ENCODE data around the gene SARM1. TPM values are rescaled to one million over a fixed set of nuclear protein-coding genes. Genes with fewer than 3 reads are reported as not detected.

SARM1 gene
- total and polyA plus RNA-seq, 2 of the 13 experiments (the other 11 are each of a cell fraction or from before 2014, with no cell fraction given): 0.73 to 0.86 TPM

GRCh38 chr17:28357061-28357900, 14.2 kb upstream of the SARM1 start, which contains the start of gene POLDIP2 (continued):
- TF ChIP-seq ZNF362 (CRISPR knock-in tag; IDR thresholded peaks at IDR 0.05; ENCODE audit: borderline replicate concordance): no peak; the same call in 1 of the 2 replicates
- no peak for TF ChIP-seq CENPBD1 (CRISPR knock-in tag; IDR thresholded peaks at IDR 0.05; ENCODE audit: borderline replicate concordance, low read depth)
- no peak for TF ChIP-seq ZNF3 (CRISPR knock-in tag; IDR thresholded peaks at IDR 0.05)
- no peak for TF ChIP-seq HHEX (CRISPR knock-in tag; IDR thresholded peaks at IDR 0.05)
- peak; percentile 53; the same call in 1 of the 2 replicates for TF ChIP-seq ZBTB21 (CRISPR knock-in tag; IDR thresholded peaks at IDR 0.05)
- no peak for TF ChIP-seq MLX (CRISPR knock-in tag; IDR thresholded peaks at IDR 0.05)
- TF ChIP-seq ZFX (CRISPR knock-in tag; IDR thresholded peaks at IDR 0.05; ENCODE audit: low read depth): peak; percentile 91
- no peak; the same call in 1 of the 2 replicates for TF ChIP-seq ZNF891 (CRISPR knock-in tag; IDR thresholded peaks at IDR 0.05)
- TF ChIP-seq NONO (IDR thresholded peaks at IDR 0.05): no peak
- TF ChIP-seq NONO (CRISPR knock-in tag; conservative IDR thresholded peaks at IDR 0.05): peak; percentile 89
- TF ChIP-seq NFE2L1 (CRISPR knock-in tag; IDR thresholded peaks at IDR 0.05; ENCODE audit: borderline replicate concordance): no peak; the same call in 1 of the 2 replicates
- TF ChIP-seq, protein P1, sequence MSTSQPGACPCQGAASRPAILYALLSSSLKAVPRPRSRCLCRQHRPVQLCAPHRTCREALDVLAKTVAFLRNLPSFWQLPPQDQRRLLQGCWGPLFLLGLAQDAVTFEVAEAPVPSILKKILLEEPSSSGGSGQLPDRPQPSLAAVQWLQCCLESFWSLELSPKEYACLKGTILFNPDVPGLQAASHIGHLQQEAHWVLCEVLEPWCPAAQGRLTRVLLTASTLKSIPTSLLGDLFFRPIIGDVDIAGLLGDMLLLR (CRISPR knock-in tag; IDR thresholded peaks at IDR 0.05): no peak
- TF ChIP-seq ATF1 (CRISPR knock-in tag; IDR thresholded peaks at IDR 0.05): peak; percentile 75
- TF ChIP-seq SAFB2 (CRISPR knock-in tag; IDR thresholded peaks at IDR 0.05; ENCODE audit: borderline replicate concordance, low read depth): no peak; the same call in 1 of the 2 replicates
- TF ChIP-seq ZNF737 (CRISPR knock-in tag; IDR thresholded peaks at IDR 0.05; ENCODE audit: borderline replicate concordance): no peak
- peak; percentile 52; the same call in 1 of the 2 replicates for TF ChIP-seq TFDP2 (CRISPR knock-in tag; IDR thresholded peaks at IDR 0.05)
- TF ChIP-seq, protein P2, sequence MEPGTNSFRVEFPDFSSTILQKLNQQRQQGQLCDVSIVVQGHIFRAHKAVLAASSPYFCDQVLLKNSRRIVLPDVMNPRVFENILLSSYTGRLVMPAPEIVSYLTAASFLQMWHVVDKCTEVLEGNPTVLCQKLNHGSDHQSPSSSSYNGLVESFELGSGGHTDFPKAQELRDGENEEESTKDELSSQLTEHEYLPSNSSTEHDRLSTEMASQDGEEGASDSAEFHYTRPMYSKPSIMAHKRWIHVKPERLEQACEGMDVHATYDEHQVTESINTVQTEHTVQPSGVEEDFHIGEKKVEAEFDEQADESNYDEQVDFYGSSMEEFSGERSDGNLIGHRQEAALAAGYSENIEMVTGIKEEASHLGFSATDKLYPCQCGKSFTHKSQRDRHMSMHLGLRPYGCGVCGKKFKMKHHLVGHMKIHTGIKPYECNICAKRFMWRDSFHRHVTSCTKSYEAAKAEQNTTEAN (CRISPR knock-in tag; conservative IDR thresholded peaks at IDR 0.05): peak; percentile 25; the same call in 1 of the 2 replicates
- TF ChIP-seq ZNF121 (CRISPR knock-in tag; IDR thresholded peaks at IDR 0.05): peak; percentile 77
- TF ChIP-seq ZFP90 (CRISPR knock-in tag; IDR thresholded peaks at IDR 0.05; ENCODE audit: borderline replicate concordance): peak; percentile 73; the same call in 1 of the 2 replicates
- peak; percentile 11; the same call in 1 of the 2 replicates for TF ChIP-seq HIVEP1 (CRISPR knock-in tag; IDR thresholded peaks at IDR 0.05)
- no peak for TF ChIP-seq CHD4 (IDR thresholded peaks at IDR 0.05; ENCODE audit: borderline replicate concordance, low read length)
- TF ChIP-seq BATF2 (CRISPR knock-in tag; IDR thresholded peaks at IDR 0.05): 0 out of 2 replicates have a peak, but pooled peaks have one; percentile 71
- peak; percentile 97 for TF ChIP-seq THAP11 (CRISPR knock-in tag; IDR thresholded peaks at IDR 0.05)
- TF ChIP-seq FLYWCH1 (CRISPR knock-in tag; IDR thresholded peaks at IDR 0.05): no peak
